NCI-H524 treated with DMSO at 0.1 percent for 48 hours (cell line): ENCODE data around the gene CHD2.
A peak's percentile ranks its signal among the peaks of the same experiment; 100 is the strongest.
"Not testable (repeated sequence)": the region's sequence is repeated elsewhere in the genome, so short reads cannot be mapped to it uniquely, and the experiment has no call there.

ENCODE experiments used
- DNase-seq: peaks from one replicate; lab custom pipeline; 2025; lab: John Stamatoyannopoulos, UW

CHD2 gene

DNA sequence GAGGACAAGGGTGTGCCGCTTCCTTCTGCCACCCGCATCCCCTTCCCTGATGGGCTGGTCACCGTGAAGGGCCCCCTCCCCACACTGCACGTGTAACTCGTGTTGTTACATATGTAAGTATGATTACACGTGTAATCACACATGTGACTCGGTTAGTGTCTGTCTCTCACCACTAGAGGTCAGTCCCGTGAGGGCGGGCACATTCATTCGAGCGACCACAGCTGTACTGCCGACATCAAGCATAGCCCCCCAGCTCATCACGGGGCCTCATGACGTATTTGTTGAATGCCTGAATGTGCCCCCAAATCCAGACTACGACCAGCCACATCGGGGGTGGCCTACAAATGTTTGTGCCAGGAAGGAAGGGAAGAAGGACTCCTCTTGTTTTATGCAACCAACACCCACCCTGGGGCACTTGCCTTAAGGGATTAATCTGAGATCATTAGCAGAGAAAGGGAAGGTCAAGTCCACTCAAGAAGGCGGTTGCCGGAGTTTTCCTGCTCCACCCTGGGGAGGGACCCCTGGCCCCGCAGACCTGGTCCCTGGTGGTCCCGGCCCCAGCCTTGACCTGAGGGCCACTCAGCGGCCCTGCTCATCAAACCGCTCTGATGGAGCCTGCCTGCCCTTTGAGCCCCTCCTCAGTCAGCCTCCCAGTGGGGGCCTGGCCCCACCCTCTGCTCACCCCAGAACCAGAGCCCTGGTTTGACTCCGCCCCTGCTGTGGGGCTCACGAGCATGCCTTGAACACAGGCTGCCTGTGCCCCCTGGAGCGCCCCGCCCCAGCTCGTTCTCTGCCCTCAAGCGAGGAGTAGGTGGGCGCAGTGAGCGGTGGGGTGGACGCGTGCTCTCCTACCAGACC, 136.1 kb downstream of the CHD2 start:
- no peak for DNase-seq

DNA sequence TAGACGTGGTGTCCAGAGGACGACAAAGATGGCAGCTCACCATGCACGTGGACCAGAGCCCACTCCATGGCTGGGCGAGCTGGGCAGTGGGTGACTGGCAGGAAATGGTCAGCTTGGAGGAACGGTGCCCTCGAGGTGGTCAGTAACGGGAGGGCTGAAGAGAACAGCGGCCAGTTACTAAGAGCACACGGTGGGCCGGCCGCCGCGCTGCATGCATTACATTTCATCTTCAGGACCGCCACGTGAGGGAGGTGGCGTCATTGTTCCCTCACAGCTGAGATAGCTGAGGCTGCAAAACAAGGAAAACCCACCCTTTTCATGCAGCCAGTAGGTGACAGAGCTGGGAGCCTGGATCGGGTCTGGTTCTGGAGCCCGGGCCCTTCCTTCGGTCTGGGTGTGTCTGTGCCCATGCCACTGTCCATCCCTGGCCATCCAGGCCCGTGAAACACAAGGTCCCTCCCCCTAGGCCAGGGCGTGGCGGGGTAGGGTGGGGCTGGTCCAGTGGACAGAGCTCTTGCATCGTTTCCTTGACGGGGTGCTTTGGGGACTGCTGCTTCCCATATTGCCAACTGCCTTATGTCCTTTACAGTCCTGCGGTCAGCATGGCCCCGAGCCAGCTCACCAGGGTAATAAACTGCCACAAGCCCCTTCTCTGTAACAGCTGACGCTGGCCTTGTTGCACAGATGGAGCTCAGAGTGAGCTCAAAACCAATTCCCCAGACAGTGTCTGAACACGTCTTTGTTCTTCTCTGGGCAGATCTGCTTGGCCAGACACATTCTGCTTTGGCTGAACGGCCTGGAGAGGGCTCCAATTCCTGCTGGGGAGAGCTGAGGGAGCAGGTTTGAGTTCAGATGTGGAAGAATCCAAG, 137.1 kb downstream of the CHD2 start:
- peak; percentile 90 for DNase-seq

GRCh38 chr15:93037820-93038705, 137.9 kb downstream of the CHD2 start:
- no peak for DNase-seq

GRCh38 chr15:93039562-93040287, 139.6 kb downstream of the CHD2 start:
- DNase-seq = not testable (repeated sequence)

GRCh38 chr15:93040288-93041158, 140.4 kb downstream of the CHD2 start:
- DNase-seq = no peak

- DNase-seq = no peak
Observed at GRCh38 chr15:93041159-93041547, 141.0 kb downstream of the CHD2 start.

DNA sequence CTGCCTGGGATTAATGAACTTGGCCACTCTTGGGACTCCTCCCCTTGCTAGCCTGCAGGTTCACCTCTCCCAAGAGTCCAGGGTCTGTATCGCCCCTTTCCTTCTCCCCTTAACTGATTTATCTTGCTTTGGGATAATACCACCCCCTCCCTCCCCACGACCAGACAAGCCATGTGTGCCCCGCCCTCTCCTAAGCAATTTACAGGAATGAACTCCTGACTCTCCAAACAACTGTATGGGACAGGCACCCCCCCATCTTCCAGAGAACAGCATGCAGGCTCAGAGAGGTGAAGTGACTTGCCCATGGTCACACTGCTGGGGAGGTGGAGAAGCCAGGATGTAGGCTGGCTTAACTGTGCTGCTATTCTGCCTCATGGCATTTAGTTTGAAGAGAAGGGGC, 142.1 kb downstream of the CHD2 start:
- DNase-seq = no peak

DNA sequence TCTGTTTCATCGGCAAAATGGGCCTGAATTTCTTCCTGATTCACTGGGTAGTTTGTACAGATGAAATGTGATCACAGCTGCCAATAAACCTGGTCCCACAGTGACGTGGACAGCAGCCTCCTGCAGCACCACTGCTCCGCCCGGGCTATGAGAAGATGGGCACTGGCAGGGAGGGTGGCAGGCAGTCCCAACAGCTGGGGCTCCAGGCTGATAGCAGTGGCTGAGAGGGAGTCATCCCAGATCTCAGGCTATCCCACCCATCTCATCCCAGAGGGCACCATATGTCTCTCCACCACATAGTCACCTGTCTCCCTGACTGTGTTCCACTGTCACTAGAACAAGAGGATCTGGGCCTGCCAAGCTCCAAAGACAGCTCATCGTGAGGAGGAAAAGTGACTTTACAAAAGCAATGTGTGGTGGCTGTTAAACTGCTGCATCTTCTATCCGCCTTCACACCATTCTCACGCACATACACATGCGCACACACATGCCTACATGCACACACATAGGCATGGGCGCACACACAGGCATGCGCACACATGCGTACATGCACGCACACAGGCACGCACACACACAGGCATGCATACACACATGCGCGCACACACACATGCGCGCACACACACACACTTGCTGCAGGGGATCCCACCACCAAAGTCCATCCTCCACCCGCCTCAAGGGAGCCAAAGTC, 142.7 kb downstream of the CHD2 start:
- peak; percentile 48 for DNase-seq

- DNase-seq = no peak
Observed at GRCh38 chr15:93043621-93044300, 143.6 kb downstream of the CHD2 start.

- DNase-seq = no peak
Observed at GRCh38 chr15:93044301-93045190, 144.4 kb downstream of the CHD2 start.

DNA sequence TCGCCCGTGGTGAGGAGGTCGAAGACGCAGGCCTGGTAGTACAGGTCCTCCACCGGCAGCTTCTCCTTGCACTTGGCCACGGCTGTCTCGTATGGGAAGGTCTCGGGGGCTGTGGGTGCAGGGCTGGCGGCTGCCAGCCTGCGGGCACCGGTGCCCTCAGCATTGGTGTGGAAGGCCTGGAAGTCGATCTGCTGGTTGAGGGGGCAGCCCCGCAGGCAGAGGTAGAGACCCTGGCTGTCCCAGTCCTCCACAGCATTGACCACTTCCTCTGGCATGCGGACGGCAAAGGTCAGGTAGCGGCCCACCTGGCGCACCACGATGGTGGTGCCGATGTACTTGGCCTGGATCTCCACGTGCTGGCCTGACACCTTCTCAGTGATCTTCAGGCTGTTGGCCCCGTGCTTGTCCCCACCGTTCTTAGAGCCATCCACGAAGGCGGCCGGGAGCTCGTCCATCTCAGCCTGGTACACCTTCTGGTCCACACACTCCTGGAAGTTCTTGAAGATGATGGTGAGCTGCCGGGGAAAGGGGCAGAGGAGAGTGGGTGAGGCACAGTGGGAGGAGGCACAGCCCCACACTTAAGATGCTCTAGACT, 145.2 kb downstream of the CHD2 start:
- no peak for DNase-seq

- no peak for DNase-seq
Observed at GRCh38 chr15:93046120-93046519, 146.0 kb downstream of the CHD2 start.

- no peak for DNase-seq
Observed at GRCh38 chr15:93046721-93047120, 146.6 kb downstream of the CHD2 start.

- no peak for DNase-seq
Observed at GRCh38 chr15:93047621-93048425, 147.7 kb downstream of the CHD2 start.

GRCh38 chr15:93048426-93048721, 148.2 kb downstream of the CHD2 start:
- DNase-seq = no peak

- DNase-seq = no peak
Observed at GRCh38 chr15:93048759-93049161, 148.6 kb downstream of the CHD2 start.

GRCh38 chr15:93049233-93049632, 149.1 kb downstream of the CHD2 start:
- no peak for DNase-seq
